ENCODE results near the gene PDE11A.

DNA sequence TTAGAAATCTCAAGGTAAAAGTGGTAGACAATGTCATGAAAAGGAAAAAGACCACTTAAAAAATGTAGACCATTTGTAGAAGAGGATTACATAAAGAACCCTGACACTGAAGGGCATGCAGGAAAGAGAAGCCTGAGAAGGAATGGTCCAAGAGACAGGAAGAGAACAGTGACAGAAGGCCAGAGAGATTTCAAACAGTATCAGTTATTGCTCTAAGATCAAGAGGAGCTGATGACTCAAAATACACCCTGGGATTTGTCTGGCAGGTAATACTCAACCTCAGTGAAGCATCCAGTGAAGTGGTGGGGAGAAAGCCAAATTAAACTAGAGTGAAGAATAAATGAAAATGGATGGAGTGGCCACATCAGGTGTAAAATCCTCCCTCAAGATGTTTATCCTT lies 100.5 kb downstream of the PDE11A start:
- TF ChIP-seq EZH2phosphoT487 (IDR thresholded peaks at IDR 0.05; ENCODE audit: low read depth) = no peak
- TF ChIP-seq, protein P1, sequence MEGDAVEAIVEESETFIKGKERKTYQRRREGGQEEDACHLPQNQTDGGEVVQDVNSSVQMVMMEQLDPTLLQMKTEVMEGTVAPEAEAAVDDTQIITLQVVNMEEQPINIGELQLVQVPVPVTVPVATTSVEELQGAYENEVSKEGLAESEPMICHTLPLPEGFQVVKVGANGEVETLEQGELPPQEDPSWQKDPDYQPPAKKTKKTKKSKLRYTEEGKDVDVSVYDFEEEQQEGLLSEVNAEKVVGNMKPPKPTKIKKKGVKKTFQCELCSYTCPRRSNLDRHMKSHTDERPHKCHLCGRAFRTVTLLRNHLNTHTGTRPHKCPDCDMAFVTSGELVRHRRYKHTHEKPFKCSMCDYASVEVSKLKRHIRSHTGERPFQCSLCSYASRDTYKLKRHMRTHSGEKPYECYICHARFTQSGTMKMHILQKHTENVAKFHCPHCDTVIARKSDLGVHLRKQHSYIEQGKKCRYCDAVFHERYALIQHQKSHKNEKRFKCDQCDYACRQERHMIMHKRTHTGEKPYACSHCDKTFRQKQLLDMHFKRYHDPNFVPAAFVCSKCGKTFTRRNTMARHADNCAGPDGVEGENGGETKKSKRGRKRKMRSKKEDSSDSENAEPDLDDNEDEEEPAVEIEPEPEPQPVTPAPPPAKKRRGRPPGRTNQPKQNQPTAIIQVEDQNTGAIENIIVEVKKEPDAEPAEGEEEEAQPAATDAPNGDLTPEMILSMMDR (IDR thresholded peaks at IDR 0.05; ENCODE audit: low read depth, low read length) = no peak
